GM12801 (cell line): ENCODE data around the gene CYP4Z1.

Experiments used
- CTCF ChIP-seq: IDR thresholded peaks from one replicate; pipeline ENCODE4 v1.5.1; 2011; ENCODE audit warnings: control low read depth; ENCODE audit not compliant: insufficient read length; ENCODE audit errors: extremely low read depth

CYP4Z1 gene

GRCh38 chr1:47137925-47138615, 71.0 kb downstream of the CYP4Z1 start:
- no peak for TF ChIP-seq CTCF

GRCh38 chr1:47147047-47147785, 80.2 kb downstream of the CYP4Z1 start:
- TF ChIP-seq CTCF, result no peak

GRCh38 chr1:47160716-47161115, 93.7 kb downstream of the CYP4Z1 start:
- TF ChIP-seq CTCF, result no peak

DNA sequence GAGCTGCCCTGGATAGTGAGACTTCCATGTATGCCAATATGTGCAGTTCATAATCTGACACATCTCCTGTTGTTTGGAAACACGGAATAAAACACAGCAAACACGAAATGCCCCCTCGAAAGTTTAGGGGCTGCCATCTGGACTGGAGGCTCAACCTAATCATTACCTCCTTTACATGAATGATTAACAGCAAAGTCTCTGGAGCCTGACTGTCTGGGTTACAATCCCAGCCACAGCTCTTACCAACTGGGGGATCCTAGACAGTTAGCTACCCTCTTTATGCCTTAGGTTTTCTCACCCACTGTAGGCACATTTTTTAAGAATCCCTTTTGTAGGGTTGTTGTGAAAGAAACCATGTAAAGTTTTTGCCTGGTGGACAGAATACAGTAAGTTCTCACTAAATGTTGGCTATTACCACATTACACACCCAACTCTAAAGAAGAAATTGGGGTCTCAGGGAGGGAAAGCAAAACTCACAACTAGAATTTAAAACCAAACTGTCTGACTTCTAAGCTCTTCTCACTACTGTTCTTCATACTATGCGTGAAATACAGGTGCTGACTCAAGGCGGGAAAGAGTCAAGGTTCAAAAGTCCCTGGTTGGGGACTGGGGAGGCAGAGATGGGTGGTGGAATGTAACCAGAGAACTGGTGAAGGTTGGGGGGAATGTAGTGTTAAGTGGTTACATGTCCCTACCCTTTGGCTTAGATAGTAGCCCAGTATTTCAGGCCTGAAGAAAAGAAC, 94.4 kb downstream of the CYP4Z1 start:
- no peak for TF ChIP-seq CTCF

GRCh38 chr1:47164552-47164951, 97.5 kb downstream of the CYP4Z1 start:
- no peak for TF ChIP-seq CTCF
